Measurements from ENCODE around the gene SH2D3A.

GRCh38 chr19:6807291-6807690 lies 40.1 kb upstream of the SH2D3A start:
- TF ChIP-seq EZH2 (IDR thresholded peaks at IDR 0.05; ENCODE audit: low read length) (no peak), CTCF (optimal IDR thresholded peaks at IDR 0.05 in 1 of 3, IDR thresholded peaks at IDR 0.05 in 1 of 3, conservative IDR thresholded peaks at IDR 0.05 in 1 of 3; ENCODE audit: extremely low read depth in 1 of 3, insufficient read depth in 2 of 3, low read length in 3 of 3) (no peak)
